ENCODE data around the gene TSKU.
"Not testable (repeated sequence)": the region's sequence is repeated elsewhere in the genome, so short reads cannot be mapped to it uniquely, and the experiment has no call there.

TSKU gene

DNA sequence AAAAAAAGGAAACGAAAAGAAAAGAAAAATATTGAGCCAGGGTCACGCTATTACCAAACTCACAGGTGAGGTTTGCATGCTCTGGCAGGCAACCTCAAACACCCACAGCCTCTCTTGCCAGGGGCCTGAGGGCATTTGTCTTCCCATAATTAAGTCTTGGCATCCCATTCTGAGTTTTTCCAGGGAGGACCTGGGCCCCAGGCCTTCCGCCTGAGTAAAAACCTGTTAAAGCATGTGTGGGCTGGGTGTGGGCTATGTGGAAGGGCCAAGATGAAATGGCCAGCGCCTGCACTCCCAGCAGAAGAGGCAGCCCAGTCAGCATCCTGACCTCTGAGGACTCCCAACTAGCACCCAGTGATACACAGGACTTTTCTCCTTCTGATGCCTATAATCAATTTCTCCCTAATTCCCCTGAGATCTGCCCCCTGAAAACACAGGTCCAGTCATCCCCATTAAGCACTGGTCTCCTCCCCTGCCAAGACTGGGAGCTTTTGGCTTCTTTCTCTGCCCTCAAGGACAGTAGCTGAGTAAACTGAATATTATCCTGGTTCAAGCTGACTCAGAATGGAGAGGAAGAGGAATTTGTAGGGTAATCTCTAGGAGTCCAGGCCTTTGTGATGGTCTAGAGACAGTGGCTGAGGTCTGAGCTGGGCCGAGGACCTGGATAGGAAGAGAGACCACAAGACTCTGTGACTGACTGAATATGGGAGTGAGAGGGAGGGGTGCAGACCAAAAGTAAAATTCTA, 42.0 kb downstream of the TSKU start:
- DNase-seq (ENCODE audit: low spot score): no peak

DNA sequence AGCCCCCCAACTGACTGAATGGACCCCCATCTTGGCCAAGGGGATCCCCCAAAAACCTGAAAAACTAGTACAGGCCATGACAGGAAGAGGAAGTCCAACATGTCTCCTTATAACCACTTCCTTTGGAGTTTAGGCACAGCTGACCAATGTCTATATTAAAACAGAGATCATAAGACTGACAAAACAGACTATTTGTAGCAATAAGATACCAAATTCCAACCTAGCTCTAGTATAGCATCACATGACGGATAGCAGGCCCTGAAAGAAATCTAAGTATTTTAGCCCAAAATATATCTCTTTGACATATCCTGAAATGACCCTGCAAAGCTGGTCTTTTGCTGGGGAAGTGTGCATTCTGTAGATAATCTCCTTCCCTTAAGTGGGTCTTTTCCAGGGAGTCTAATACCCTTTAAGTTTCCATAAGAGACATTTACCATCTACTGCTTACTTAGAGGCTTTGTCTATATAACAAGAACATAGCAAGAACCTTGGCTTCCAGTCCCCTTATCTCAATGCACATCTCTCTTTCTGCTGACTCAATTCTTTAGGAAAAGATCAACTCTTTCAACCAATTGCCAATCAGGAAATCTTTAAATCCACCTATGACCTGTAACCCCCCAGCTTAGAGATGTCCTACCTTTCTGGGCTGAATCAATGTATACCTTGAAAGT, 42.7 kb downstream of the TSKU start:
- DNase-seq (ENCODE audit: low spot score): no peak

- not testable (repeated sequence) for DNase-seq (ENCODE audit: low spot score)
These were observed 43.4 kb downstream of the TSKU start for GRCh38 chr11:76826508-76826907.

- DNase-seq (ENCODE audit: low spot score): not testable (repeated sequence)
These were observed 43.8 kb downstream of the TSKU start for GRCh38 chr11:76827005-76827404.

DNA sequence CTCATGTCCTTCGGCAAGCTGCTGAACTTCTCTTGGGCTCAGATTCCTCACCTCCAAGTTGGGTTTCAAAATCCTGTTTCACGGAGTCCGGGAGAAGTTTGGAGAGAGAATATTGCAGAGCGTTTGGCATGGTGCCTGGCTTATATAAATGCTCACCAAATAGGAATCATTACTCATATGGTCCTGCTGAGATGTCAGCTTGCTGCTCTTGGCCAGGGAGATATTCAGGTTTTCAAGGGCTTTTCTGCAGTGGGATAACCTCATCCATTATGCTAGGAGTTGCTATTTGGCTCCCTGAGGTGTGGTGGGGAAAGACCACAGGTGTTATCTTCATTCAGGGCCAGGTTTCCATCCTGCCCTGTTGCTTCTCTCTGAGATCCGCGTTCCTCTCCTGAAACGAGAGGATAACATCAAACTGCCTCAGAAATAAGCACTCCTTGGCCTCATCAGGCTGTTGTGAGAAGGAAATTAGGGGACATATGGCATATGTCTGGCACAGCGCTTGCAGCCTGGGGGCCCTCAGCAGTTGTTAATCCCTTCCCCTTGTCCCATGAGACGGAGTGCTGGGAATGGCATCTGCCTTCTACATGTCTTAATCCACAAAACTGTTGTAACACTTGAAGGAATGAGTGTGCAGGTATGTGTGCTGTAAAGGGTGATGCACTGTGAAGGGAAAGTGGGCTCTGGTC, 47.6 kb downstream of the TSKU start:
- DNase-seq (ENCODE audit: low spot score): no peak

DNA sequence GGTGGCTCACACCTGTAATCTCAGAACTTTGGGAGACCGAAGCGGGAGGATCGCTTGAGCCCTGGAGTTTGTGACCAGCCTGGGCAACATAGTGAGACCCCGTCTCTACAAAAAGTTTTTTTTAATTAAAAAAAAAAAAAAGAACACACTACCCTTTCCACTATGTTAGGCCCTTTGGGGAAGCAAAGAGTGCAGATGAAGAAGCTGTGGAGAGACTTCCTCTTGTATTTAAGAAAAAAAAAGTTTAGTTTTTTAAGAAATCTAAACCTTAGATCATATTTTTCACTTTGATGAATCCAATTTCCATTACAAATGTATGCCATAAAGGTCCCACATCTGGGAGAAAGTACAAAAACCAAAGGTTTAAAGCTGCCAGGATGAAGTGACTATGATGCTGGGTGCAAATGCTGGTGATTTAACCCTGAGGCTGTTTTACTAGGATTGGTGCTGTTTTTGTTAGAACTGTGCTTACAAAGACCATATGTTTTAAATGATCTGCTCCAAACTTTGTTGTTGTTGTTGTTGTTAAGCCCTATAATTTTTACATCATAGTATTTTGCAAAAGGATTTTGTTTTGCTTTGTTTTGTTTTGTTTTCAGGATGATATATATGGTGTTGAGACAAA, 48.6 kb downstream of the TSKU start:
- DNase-seq (ENCODE audit: low spot score): no peak

DNA sequence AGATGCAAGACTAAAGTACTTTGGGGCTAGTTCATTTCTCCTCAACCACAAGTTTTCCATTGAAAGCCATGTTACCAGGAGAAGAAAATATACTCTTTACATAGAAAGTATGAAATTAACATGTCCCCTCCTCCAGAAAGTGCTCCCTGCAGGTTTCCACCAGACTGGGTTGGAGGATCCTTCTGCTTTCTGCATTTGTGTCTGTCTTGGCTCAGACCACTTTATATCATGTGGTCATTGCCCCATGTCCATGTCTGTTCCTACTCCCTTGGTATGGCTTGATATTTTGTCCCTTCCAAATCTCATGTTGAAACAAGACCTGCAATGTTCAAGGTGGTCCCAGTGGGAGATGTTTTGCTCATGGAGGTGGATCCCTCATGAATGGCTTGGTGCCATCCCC, 49.2 kb downstream of the TSKU start:
- no peak for DNase-seq (ENCODE audit: low spot score)

GRCh38 chr11:76834151-76834550, 51.0 kb downstream of the TSKU start:
- no peak for DNase-seq (ENCODE audit: low spot score)

- no peak for DNase-seq (ENCODE audit: low spot score)
These were observed 51.9 kb downstream of the TSKU start for GRCh38 chr11:76835036-76835435.

DNA sequence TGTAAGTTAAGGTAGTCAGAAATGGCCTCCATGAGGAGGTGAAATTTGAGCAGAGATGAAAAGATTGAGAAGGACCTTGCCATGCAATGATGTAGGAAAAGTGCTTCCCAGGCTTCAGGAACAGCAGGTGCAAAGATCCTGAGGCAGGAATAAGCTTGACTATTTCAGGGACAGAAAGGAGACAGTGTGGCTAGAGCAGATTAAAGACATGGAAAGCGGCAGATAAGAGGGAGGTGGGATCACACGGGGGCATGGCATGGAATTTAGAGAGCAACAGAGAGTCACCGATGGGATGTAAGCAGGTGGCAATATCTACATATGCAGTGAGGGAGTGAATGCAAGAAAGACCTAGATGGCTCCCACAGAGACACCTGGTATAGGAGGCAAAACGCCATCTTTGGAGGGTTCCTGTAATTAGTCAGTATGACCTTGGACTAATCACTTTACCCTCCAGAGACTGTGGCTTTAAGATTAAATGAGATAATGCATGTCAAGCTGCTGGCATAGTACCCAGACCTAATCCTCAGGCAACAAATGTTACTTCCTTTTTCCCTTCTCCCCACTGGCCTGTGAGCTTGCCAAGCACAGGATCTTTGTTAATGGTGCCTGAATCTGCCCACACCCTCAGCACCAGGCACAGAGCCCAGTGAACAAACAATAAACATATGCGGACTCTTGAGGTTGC, 52.9 kb downstream of the TSKU start:
- DNase-seq (ENCODE audit: low spot score): no peak

DNA sequence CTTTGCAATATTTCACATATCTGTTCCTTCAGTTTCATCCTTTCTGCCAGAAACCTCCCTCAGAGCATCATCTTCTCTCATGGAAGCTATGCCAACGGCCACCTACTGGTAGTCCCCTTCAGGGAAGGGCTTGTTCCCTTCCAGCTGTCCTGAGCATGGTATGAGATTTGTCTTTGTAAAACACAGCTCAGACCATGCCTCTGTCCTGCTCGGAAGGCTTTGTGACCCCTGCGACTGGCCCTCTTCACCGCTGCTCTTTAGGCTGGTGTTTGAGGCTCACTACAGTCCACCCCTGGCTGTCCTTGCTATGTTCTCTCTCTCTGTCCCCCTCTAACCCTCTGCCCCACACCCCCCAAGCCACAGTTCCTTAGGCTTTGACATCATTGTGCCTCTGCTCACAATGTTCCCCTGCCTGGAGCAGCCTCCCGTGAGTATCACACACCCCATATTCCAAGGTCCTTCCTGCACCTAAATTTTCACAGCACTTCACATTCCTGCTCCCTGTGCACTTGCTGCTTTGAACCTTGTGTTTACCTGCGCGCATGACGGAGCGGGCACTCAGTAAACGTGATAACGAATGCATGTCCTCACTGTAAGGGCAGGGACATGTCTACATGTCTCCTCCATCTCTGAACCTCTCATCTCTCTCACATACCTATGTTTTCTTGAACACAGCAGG, 53.6 kb downstream of the TSKU start:
- DNase-seq (ENCODE audit: low spot score): no peak

GRCh38 chr11:76837696-76838677, 54.8 kb downstream of the TSKU start:
- DNase-seq (ENCODE audit: low spot score): no peak

DNA sequence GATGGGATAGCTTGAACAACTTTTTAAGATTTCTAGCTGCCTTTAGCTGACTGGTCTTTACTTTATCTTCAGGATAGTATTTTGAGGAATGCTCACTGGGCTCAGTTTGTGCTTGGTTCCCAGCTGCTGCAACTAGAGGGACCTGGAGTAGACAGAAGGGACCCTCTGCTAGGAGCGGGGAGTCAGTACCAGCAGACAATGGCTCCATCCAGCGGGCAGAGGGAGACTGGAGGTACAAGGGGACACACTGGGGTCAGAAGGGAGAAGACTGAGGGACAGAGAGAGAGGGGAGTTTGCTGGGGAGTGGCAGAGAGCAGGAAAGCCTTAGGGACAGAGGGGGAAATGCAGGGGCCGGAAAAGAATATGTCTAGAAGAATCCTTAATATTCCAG, 55.5 kb downstream of the TSKU start:
- DNase-seq (ENCODE audit: low spot score): no peak

GRCh38 chr11:76839311-76839710, 56.2 kb downstream of the TSKU start:
- no peak for DNase-seq (ENCODE audit: low spot score)

DNA sequence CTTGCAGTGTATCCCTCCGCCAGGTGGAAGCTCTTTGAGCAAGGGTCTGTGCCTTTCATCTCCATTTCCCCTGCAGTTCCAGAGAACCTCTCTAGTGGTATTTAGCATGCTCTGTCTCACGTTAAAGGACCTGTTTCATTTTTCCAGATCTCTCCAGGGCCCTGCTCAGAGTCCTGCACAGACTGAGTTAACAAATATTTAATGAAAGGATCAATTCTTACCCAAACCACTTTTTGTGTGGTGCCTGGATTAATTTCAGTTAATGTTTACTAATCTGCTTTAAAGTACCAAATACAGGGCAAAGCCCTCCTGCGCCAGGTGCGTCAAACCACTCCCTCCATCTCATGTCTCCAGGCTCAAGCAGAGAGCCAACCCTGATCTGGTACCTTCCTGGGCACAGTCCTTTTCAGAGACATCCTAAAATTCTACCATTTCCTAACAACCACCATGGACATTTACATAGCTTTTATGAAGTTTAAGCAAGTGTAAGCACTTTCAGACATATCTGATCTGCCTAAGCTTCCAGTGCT, 58.8 kb downstream of the TSKU start:
- DNase-seq (ENCODE audit: low spot score): no peak

GRCh38 chr11:76843907-76844306, 60.8 kb downstream of the TSKU start:
- DNase-seq (ENCODE audit: low spot score): no peak

- DNase-seq (ENCODE audit: low spot score): no peak
These were observed 61.4 kb downstream of the TSKU start for GRCh38 chr11:76844511-76844910.

GRCh38 chr11:76845069-76845468, 61.9 kb downstream of the TSKU start:
- no peak for DNase-seq (ENCODE audit: low spot score)

GRCh38 chr11:76846441-76846840, 63.3 kb downstream of the TSKU start:
- no peak for DNase-seq (ENCODE audit: low spot score)

Data from CD4-positive, alpha-beta T cell treated with Interleukin-2 at 100 ng/mL for 4 hours (primary cell).